HL-60 (cell line): ENCODE results near the gene FRMD8.

Experiments
- CTCF ChIP-seq: IDR thresholded peaks from one replicate; pipeline ENCODE4 v1.5.1; 2011; ENCODE audit warnings: low read length, control low read depth, inconsistent platforms; ENCODE audit not compliant: insufficient read depth
- POLR2AphosphoS5 ChIP-seq: IDR thresholded peaks from 2 replicates; pipeline ENCODE4 v1.6.1; 2012; ENCODE audit warnings: low read depth

- peak; percentile 82 for TF ChIP-seq POLR2AphosphoS5
- no peak for TF ChIP-seq CTCF
These were observed 39.8 kb downstream of the FRMD8 start for GRCh38 chr11:65425971-65426838.
